Loucy (cell line): ENCODE measurements around the gene GLRA3.

Experiments used
- H2AFZ ChIP-seq: fragments of 200-600 bp; sonication (generic); 2 replicates; pipeline ENCODE4 v1.6.0; 2016; ENCODE audit warnings: antibody characterized with exemption, mild to moderate bottlenecking, low read length, moderate library complexity
- H3F3A ChIP-seq: fragments of 200-600 bp; 2 replicates; pipeline ENCODE4 v1.6.0; 2016; ENCODE audit warnings: antibody characterized with exemption, low read depth, mild to moderate bottlenecking
- H3K27me3 ChIP-seq: fragments of 200-600 bp; sonication (generic); 2 replicates; pipeline ENCODE4 v1.6.1; 2014; ENCODE audit warnings: low read length, mild to moderate bottlenecking; ENCODE audit not compliant: insufficient read depth, poor library complexity, severe bottlenecking
- H3K36me3 ChIP-seq: fragments of 200-600 bp; sonication (generic); 2 replicates; pipeline ENCODE4 v1.6.1; 2016; ENCODE audit warnings: low read length; ENCODE audit not compliant: insufficient read depth
- H3K4me1 ChIP-seq: fragments of 200-600 bp; sonication (generic); 2 replicates; pipeline ENCODE4 v1.5.1; 2014; ENCODE audit warnings: low read length, mild to moderate bottlenecking; ENCODE audit not compliant: insufficient read depth, poor library complexity, severe bottlenecking
- H3K4me2 ChIP-seq: fragments of 200-600 bp; sonication (generic); 2 replicates; pipeline ENCODE4 v1.6.0; 2014; ENCODE audit warnings: antibody characterized with exemption, low read length, low read depth, mild to moderate bottlenecking; ENCODE audit not compliant: poor library complexity, severe bottlenecking
- H3K4me3 ChIP-seq: fragments of 200-600 bp; sonication (generic); 2 replicates; pipeline ENCODE4 v1.5.1; 2014; ENCODE audit warnings: low read length, mild to moderate bottlenecking, mixed read lengths; ENCODE audit not compliant: poor library complexity, severe bottlenecking
- H3K79me2 ChIP-seq: fragments of 200-600 bp; sonication (generic); 2 replicates; pipeline ENCODE4 v1.6.1; 2014; ENCODE audit warnings: low read length; ENCODE audit not compliant: insufficient read depth
- H3K9ac ChIP-seq: fragments of 200-600 bp; sonication (generic); 2 replicates; pipeline ENCODE4 v1.6.0; 2014; ENCODE audit warnings: mild to moderate bottlenecking, low read depth, low read length, moderate library complexity; ENCODE audit not compliant: poor library complexity, severe bottlenecking
- H3K9me2 ChIP-seq: fragments of 200-600 bp; sonication (generic); replicated peaks from 2 replicates; pipeline ENCODE4 v1.6.1; 2016; ENCODE audit warnings: low read depth, low read length, mixed read lengths
- H3K9me3 ChIP-seq: fragments of 200-600 bp; sonication (generic); 2 replicates; pipeline ENCODE4 v1.6.1; 2014; ENCODE audit warnings: mild to moderate bottlenecking, antibody characterized with exemption, low read length, low read depth; ENCODE audit not compliant: insufficient read depth
- H4K20me1 ChIP-seq: fragments of 200-600 bp; sonication (generic); 2 replicates; pipeline ENCODE4 v1.6.0; 2014; ENCODE audit warnings: antibody characterized with exemption, low read length, mild to moderate bottlenecking; ENCODE audit not compliant: insufficient read depth, poor library complexity, severe bottlenecking
- EZH2phosphoT487 ChIP-seq: fragments of 200-600 bp; IDR thresholded peaks from 2 replicates; pipeline ENCODE4 v1.6.1; 2018; ENCODE audit warnings: antibody characterized with exemption, mild to moderate bottlenecking, moderate library complexity, borderline replicate concordance
- TF ChIP-seq, protein P1 (sequence below): fragments of 200-600 bp; sonication (generic); conservative IDR thresholded peaks from 2 replicates; pipeline ENCODE4 v1.5.1; 2014; ENCODE audit warnings: mild to moderate bottlenecking, antibody characterized with exemption, low read length

The GLRA3 gene

DNA sequence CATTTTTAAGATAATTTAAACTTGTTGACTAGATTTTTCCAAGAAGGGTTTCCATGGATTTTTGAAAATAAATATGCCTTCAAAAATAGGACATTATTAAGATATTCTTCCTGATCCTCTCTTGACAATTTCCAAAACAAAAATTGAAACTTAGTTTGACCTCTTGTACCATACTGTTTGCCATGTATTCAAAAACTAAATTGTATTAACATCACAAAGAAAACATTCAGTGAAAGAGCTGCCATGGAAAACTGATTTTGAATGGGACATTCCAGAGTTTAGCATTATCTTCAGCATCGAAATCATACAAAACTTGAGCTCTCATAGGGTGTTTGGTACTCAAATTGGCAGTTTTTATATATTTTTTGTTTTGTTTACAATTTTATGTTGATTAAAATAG lies 238.7 kb downstream of the GLRA3 start:
- no peaks in the 10 kb centered on the region for H3K27me3 ChIP-seq
- no peak overlapping the region for H3K4me2 ChIP-seq
- H4K20me1 ChIP-seq: no peaks in the 10 kb centered on the region
- H3F3A ChIP-seq: no peaks in the 10 kb centered on the region
- H3K9ac ChIP-seq: no peak overlapping the region
- no peaks in the 10 kb centered on the region for H3K79me2 ChIP-seq
- H3K4me1 ChIP-seq: peaks cover 22% of the 10 kb centered on the region
- no peaks in the 10 kb centered on the region for H3K9me3 ChIP-seq
- H2AFZ ChIP-seq: no peak overlapping the region
- TF ChIP-seq, protein P1, sequence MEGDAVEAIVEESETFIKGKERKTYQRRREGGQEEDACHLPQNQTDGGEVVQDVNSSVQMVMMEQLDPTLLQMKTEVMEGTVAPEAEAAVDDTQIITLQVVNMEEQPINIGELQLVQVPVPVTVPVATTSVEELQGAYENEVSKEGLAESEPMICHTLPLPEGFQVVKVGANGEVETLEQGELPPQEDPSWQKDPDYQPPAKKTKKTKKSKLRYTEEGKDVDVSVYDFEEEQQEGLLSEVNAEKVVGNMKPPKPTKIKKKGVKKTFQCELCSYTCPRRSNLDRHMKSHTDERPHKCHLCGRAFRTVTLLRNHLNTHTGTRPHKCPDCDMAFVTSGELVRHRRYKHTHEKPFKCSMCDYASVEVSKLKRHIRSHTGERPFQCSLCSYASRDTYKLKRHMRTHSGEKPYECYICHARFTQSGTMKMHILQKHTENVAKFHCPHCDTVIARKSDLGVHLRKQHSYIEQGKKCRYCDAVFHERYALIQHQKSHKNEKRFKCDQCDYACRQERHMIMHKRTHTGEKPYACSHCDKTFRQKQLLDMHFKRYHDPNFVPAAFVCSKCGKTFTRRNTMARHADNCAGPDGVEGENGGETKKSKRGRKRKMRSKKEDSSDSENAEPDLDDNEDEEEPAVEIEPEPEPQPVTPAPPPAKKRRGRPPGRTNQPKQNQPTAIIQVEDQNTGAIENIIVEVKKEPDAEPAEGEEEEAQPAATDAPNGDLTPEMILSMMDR: no peak
- no peak for TF ChIP-seq EZH2phosphoT487
- no peaks in the 10 kb centered on the region for H3K36me3 ChIP-seq
- no peak overlapping the region for H3K4me3 ChIP-seq
- no peaks in the 10 kb centered on the region for H3K9me2 ChIP-seq
